Esophagus muscularis mucosa (tissue), 4 donors: ENCODE data around the gene ABCA1. TPM values are rescaled to one million over a fixed set of nuclear protein-coding genes. Genes with fewer than 3 reads are reported as not detected.

Experiments used
- DNase-seq: peaks from one replicate; pipeline ENCODE4 v3.0.0-alpha.2; 2017; ENCODE audit errors: extremely low spot score
- H3K27ac ChIP-seq, 4 donors: fragments of 200-600 bp; sonication (generic); replicated peaks in 1 of 4; 1 replicate in 3 of 4; 2 replicates in 1 of 4; pipeline ENCODE4 v1.5.1; 2016 to 2019; ENCODE audit warnings: mild to moderate bottlenecking in 1 of 4
- H3K27me3 ChIP-seq, 4 donors: fragments of 200-600 bp; sonication (generic); one replicate each; pipeline versions ENCODE4 v1.5.1 to v1.6.0; 2016 to 2019
- H3K36me3 ChIP-seq, 4 donors: fragments of 200-600 bp; sonication (generic); one replicate each; pipeline ENCODE4 v1.5.1; 2016 to 2019
- H3K4me1 ChIP-seq, 4 donors: fragments of 200-600 bp; sonication (generic); one replicate each; pipeline ENCODE4 v1.5.1; 2016 to 2019
- H3K4me3 ChIP-seq, 4 donors: fragments of 200-600 bp; sonication (generic); 1 replicate in 2 of 4; 2 replicates in 2 of 4; pipeline ENCODE4 v1.5.1; 2016 to 2019; ENCODE audit warnings: mild to moderate bottlenecking in 4 of 4, moderate library complexity in 1 of 4
- H3K9me3 ChIP-seq, 4 donors: fragments of 200-600 bp; sonication (generic); 1 replicate in 3 of 4; 2 replicates in 1 of 4; pipeline ENCODE4 v1.5.1; 2016 to 2019
- EP300 ChIP-seq: sonication (generic); formaldehyde crosslinking; IDR thresholded peaks from one replicate; pipeline ENCODE4 v1.6.1; 2017; ENCODE audit warnings: antibody characterized with exemption
- POLR2A ChIP-seq: fragments of 450-650 bp; IDR thresholded peaks from one replicate; pipeline ENCODE4 v1.6.1; 2017; ENCODE audit warnings: antibody characterized with exemption, moderate library complexity, mild to moderate bottlenecking, low read depth
- POLR2AphosphoS5 ChIP-seq, 2 donors: sonication (generic); formaldehyde crosslinking; IDR thresholded peaks; one replicate each; pipeline ENCODE4 v1.6.1; 2017; ENCODE audit warnings: antibody characterized with exemption in 2 of 2
- WGBS: methylation state at CpG from one replicate; pipeline ENCODE4 v1.1.5; 2018; 5-methylcytosine and 5-hydroxymethylcytosine counted together
- intact Hi-C: fragments of 100-400 bp; cut with DNase I; formaldehyde crosslinking; loops from one replicate; pipeline ENCODE4 v1.15.1; 2023
- total RNA-seq, 4 donors: library from RNA; depleted of rRNA; stranded (reverse); fragments of >200 nt; gene quantifications; one replicate each; pipeline versions ENCODE4 v1.1.0 to v1.2.1, GENCODE V29; 2016
- TF ChIP-seq, protein P1 (sequence below), 3 experiments: fragments of 200-600 bp in 2 of 3; fragments of 450-650 bp in 1 of 3; sonication (generic) in 2 of 3; IDR thresholded peaks; one replicate each; pipeline ENCODE4 v1.5.1; 2017 to 2019; ENCODE audit warnings: antibody characterized with exemption in 3 of 3, mild to moderate bottlenecking in 2 of 3, moderate library complexity in 1 of 3

The ABCA1 gene
- total RNA-seq, 4 donors from 2014 or later: 47.8 to 73.9 (median 54.7) TPM

DNA sequence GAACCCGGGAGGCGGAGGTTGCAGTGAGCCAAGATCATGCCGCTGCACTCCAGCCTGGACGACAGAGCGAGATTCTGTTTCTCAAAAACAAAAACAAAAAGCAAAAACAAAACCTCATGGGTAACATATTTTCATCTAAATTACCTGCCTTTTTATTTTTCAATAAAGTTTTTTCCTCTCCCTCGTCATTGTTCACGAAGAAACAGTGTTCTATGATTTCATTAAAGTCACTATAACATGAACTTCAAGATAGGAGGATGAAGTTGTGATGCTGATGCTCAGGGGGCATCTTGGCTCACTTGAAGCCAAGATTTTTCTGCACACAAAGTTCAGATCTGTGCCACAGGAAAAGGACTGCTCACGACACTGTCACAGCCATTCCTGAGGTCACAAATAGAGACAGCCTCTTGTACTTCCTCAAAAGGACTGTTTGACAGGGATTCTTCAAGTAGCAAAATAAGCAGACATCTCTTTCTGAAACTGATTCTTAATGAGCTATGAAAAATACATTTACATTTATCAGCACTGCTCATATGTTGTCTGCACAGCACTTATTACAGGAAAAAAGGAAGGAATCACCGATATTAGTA lies 147.9 kb downstream of the ABCA1 start:
- peaks cover 0 to 16% (median 10%) of the 10 kb centered on the region in 4 donors for H3K4me1 ChIP-seq
- no peaks in the 10 kb centered on the region for H3K27me3 ChIP-seq
- no peaks in the 10 kb centered on the region for H3K9me3 ChIP-seq
- peaks cover 23 to 43% (median 29%) of the 10 kb centered on the region in 4 donors for H3K36me3 ChIP-seq
- intact Hi-C loops: no loop called here
- H3K27ac ChIP-seq: no peak overlapping the region
- 88% methylated on average over 9 of the region's 9 CpGs for WGBS
- no peak for TF ChIP-seq POLR2AphosphoS5 (IDR thresholded peaks at IDR 0.05)
- TF ChIP-seq EP300: no peak
- H3K4me3 ChIP-seq: no peak overlapping the region
- no peak for DNase-seq

DNA sequence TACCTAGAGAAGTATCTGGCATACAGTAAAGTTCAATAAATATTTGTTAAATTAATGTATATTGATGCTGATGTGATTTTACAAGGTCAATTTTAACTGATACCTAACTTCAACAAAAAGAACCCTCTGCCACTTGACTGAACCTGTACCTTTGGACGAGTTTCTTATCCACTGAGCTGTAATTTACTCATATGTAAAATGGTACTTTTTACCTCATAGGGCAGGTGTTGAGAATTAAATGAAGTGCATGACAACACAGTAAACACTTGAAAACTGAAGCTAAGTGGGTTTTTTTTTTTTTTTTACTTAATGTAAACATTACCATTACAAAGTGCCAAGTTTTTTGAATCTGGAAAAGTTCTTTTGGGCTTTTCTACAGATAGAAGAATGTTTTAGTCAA lies 148.6 kb downstream of the ABCA1 start:
- H3K27ac ChIP-seq: no peak overlapping the region
- intact Hi-C loops: no loop called here
- 50% methylated on average over 1 of the region's 1 CpG for WGBS
- TF ChIP-seq EP300: no peak
- no peak for TF ChIP-seq POLR2AphosphoS5 (IDR thresholded peaks at IDR 0.05)
- TF ChIP-seq POLR2A: no peak
- TF ChIP-seq, protein P1, sequence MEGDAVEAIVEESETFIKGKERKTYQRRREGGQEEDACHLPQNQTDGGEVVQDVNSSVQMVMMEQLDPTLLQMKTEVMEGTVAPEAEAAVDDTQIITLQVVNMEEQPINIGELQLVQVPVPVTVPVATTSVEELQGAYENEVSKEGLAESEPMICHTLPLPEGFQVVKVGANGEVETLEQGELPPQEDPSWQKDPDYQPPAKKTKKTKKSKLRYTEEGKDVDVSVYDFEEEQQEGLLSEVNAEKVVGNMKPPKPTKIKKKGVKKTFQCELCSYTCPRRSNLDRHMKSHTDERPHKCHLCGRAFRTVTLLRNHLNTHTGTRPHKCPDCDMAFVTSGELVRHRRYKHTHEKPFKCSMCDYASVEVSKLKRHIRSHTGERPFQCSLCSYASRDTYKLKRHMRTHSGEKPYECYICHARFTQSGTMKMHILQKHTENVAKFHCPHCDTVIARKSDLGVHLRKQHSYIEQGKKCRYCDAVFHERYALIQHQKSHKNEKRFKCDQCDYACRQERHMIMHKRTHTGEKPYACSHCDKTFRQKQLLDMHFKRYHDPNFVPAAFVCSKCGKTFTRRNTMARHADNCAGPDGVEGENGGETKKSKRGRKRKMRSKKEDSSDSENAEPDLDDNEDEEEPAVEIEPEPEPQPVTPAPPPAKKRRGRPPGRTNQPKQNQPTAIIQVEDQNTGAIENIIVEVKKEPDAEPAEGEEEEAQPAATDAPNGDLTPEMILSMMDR (IDR thresholded peaks at IDR 0.05): no peak
- no peak overlapping the region for H3K4me3 ChIP-seq
- H3K36me3 ChIP-seq: peaks cover 18 to 36% (median 22%) of the 10 kb centered on the region in 4 donors
- H3K9me3 ChIP-seq: no peaks in the 10 kb centered on the region
- peaks cover 0 to 16% (median 10%) of the 10 kb centered on the region in 4 donors for H3K4me1 ChIP-seq
- no peaks in the 10 kb centered on the region for H3K27me3 ChIP-seq
- DNase-seq: no peak

DNA sequence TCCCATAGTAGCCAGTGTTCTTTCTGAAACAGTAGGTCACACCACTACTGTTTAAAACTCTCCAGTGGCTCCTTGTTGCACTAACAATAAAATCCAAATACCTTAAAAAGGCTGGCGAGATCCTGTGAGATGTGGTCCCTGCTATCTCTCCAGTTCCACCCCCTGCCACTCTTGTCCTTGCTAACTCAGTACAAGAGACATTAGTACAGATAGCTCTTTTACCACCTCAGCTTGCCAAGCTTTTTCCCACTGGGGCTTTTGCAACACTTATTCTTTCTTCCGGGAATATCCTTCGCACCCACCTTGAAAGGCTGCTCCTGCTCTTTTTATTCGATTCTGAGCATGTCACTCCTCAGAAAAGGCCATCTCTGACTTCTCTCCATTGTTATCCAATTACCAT lies 149.2 kb downstream of the ABCA1 start:
- Histone ChIP-seq H3K9me3 (no peaks in the 10 kb centered on the region), H3K4me1 (peaks cover 0 to 16% (median 10%) of the 10 kb centered on the region in 4 donors), H3K27me3 (no peaks in the 10 kb centered on the region), H3K4me3 (no peak overlapping the region), H3K36me3 (peaks cover 12 to 31% (median 16%) of the 10 kb centered on the region in 4 donors), H3K27ac (no peak overlapping the region)
- no peak for TF ChIP-seq EP300
- no peak for TF ChIP-seq POLR2AphosphoS5 (IDR thresholded peaks at IDR 0.05)
- TF ChIP-seq, protein P1 (IDR thresholded peaks at IDR 0.05): no peak
- TF ChIP-seq POLR2A: no peak
- 80% methylated on average over 4 of the region's 4 CpGs for WGBS
- intact Hi-C loops: no loop called here
- no peak for DNase-seq

DNA sequence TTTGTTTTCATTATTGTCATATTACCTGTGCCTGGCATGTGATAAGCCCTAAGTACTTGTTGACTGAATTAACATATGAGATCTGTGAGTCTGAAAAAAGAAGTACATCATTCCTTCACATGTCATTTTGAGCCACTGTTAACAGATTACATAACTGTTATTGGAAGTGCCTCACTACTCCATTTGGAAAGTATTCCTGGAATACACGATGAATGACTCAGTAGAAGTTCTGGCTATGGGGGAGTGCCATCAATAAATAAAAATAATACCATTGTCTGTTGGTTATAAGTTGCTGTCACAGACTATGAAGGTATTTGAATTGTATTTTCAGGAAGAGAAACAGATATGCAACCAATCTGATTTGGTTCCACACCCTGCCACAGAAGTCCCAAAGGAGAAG lies 151.2 kb downstream of the ABCA1 start:
- H3K4me3 ChIP-seq: no peak overlapping the region
- TF ChIP-seq EP300: no peak
- no peak for TF ChIP-seq POLR2A
- TF ChIP-seq, protein P1 (IDR thresholded peaks at IDR 0.05): no peak
- TF ChIP-seq POLR2AphosphoS5 (IDR thresholded peaks at IDR 0.05): no peak
- no peaks in the 10 kb centered on the region for H3K9me3 ChIP-seq
- H3K27ac ChIP-seq: no peak overlapping the region
- H3K36me3 ChIP-seq: peaks cover 0 to 12% (median 5%) of the 10 kb centered on the region in 4 donors
- no peaks in the 10 kb centered on the region for H3K27me3 ChIP-seq
- WGBS: 65% methylated on average over 1 of the region's 1 CpG
- intact Hi-C loops: no loop called here
- H3K4me1 ChIP-seq: peaks cover 0 to 16% (median 10%) of the 10 kb centered on the region in 4 donors
- no peak for DNase-seq

DNA sequence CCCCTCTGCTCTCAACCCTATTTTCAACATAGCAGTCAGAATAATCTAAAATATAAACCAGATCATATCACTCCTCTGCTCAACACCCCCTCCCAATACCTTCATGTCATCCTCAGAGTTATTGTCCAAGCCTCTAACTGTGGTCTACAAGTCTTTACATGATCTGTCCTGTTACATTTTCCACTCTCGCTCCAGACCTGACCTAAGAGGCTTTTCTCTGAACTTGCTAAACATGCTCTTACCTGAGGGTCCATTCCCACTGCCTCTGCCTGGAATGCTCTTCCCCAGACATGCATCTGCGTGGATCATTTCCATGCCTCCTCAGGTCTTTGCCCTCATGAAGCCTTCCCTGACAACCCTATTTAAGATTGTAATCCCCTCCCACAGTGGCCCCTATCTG lies 152.0 kb downstream of the ABCA1 start:
- Histone ChIP-seq H3K36me3 (peaks cover 0 to 8% (median 5%) of the 10 kb centered on the region in 4 donors), H3K9me3 (no peaks in the 10 kb centered on the region), H3K27ac (no peak overlapping the region), H3K4me3 (no peak overlapping the region), H3K4me1 (peaks cover 0 to 16% (median 8%) of the 10 kb centered on the region in 4 donors), H3K27me3 (no peaks in the 10 kb centered on the region)
- no peak for DNase-seq
- intact Hi-C loops: no loop called here
- TF ChIP-seq, protein P1 (IDR thresholded peaks at IDR 0.05): no peak
- no peak for TF ChIP-seq POLR2A
- no peak for TF ChIP-seq EP300
- TF ChIP-seq POLR2AphosphoS5 (IDR thresholded peaks at IDR 0.05): no peak
- WGBS: 94% methylated on average over 2 of the region's 2 CpGs
